GM23338 (cell line): ENCODE data around the gene EID1. TPM values are rescaled to one million over a fixed set of nuclear protein-coding genes. Genes with fewer than 3 reads are reported as not detected.
A peak's percentile ranks its signal among the peaks of the same experiment; 100 is the strongest.

Experiments
- ATAC-seq: fragments of 200-7000 bp; cut with Tn5 transposase; 3 replicates; pipeline ENCODE4 v1.9.1; 2020
- DNase-seq: peaks from one replicate; pipeline ENCODE4 v3.0.0-alpha.2; 2015; ENCODE audit warnings: low spot score
- H2AFZ ChIP-seq: fragments of 200-600 bp; sonication (generic); 2 replicates; pipeline ENCODE4 v1.8.0; 2016; ENCODE audit warnings: antibody characterized with exemption, mild to moderate bottlenecking, moderate library complexity
- H3F3A ChIP-seq: fragments of 200-600 bp; sonication (generic); replicated peaks from 2 replicates; pipeline ENCODE4 v1.8.0; 2017; ENCODE audit warnings: antibody characterized with exemption, mixed run types, low read depth
- H3K27ac ChIP-seq: fragments of 200-600 bp; sonication (generic); 2 replicates; pipeline ENCODE4 v1.6.1; 2016; ENCODE audit warnings: low read depth
- H3K27me3 ChIP-seq: fragments of 200-600 bp; sonication (generic); 2 replicates; pipeline ENCODE4 v1.8.0; 2016; ENCODE audit warnings: mild to moderate bottlenecking, mixed run types, moderate library complexity; ENCODE audit not compliant: insufficient read depth
- H3K36me3 ChIP-seq: fragments of 200-600 bp; sonication (generic); 2 replicates; pipeline ENCODE4 v1.8.0; 2016; ENCODE audit warnings: mild to moderate bottlenecking; ENCODE audit not compliant: insufficient read depth
- H3K4me1 ChIP-seq: fragments of 200-600 bp; sonication (generic); 2 replicates; pipeline ENCODE4 v1.8.0; 2016; ENCODE audit warnings: mild to moderate bottlenecking, moderate library complexity; ENCODE audit not compliant: insufficient read depth
- H3K4me2 ChIP-seq: fragments of 200-600 bp; sonication (generic); 2 replicates; pipeline ENCODE4 v1.7.1; 2017; ENCODE audit warnings: mixed run types
- H3K4me3 ChIP-seq: fragments of 200-600 bp; sonication (generic); 2 replicates; pipeline ENCODE4 v1.6.1; 2016; ENCODE audit warnings: mixed run types
- H3K79me2 ChIP-seq: fragments of 200-600 bp; sonication (generic); replicated peaks from 2 replicates; pipeline ENCODE4 v1.8.0; 2017; ENCODE audit warnings: mild to moderate bottlenecking; ENCODE audit not compliant: insufficient read depth
- H3K9me2 ChIP-seq: fragments of 200-600 bp; sonication (generic); 2 replicates; pipeline ENCODE4 v1.8.0; 2017; ENCODE audit not compliant: insufficient read depth
- H4K20me1 ChIP-seq: fragments of 200-600 bp; sonication (generic); replicated peaks from 2 replicates; pipeline ENCODE4 v1.8.0; 2017; ENCODE audit warnings: mild to moderate bottlenecking; ENCODE audit not compliant: insufficient read depth
- H3K27ac Mint-ChIP-seq: 2 replicates; pipeline ENCODE4 v1.8.0; 2020; ENCODE audit warnings: inconsistent platforms, mild to moderate bottlenecking, moderate library complexity, mixed read lengths
- H3K27me3 Mint-ChIP-seq: 3 replicates; pipeline ENCODE4 v1.8.0; 2022; ENCODE audit warnings: low read depth, mild to moderate bottlenecking, moderate library complexity, mixed read lengths, inconsistent platforms; ENCODE audit not compliant: insufficient read depth, poor library complexity
- H3K36me3 Mint-ChIP-seq: 3 replicates; pipeline ENCODE4 v1.8.0; 2021; ENCODE audit warnings: low read depth, mild to moderate bottlenecking, inconsistent platforms, moderate library complexity, mixed read lengths
- H3K4me1 Mint-ChIP-seq: 3 replicates; pipeline ENCODE4 v1.8.0; 2020; ENCODE audit warnings: mild to moderate bottlenecking, inconsistent platforms, mixed read lengths
- H3K4me3 Mint-ChIP-seq: 3 replicates; pipeline ENCODE4 v1.8.0; 2021; ENCODE audit warnings: moderate library complexity, mild to moderate bottlenecking, inconsistent platforms, mixed read lengths
- H3K9me3 Mint-ChIP-seq: 3 replicates; pipeline ENCODE4 v1.8.0; 2020; ENCODE audit warnings: moderate library complexity, mild to moderate bottlenecking, inconsistent platforms, mixed read lengths
- CREB1 ChIP-seq: fragments of 250-450 bp; sonication (Bioruptor Pico); IDR thresholded peaks from 2 replicates; pipeline ENCODE4 v1.5.0; 2020; ENCODE audit warnings: low read depth, mild to moderate bottlenecking, moderate library complexity
- ETS1 ChIP-seq: IDR thresholded peaks from 2 replicates; pipeline ENCODE4 v1.6.1; 2016; ENCODE audit warnings: antibody characterized with exemption
- EZH2 ChIP-seq: fragments of 200-600 bp; sonication (generic); IDR thresholded peaks from one replicate; pipeline ENCODE4 v1.8.0; 2017; ENCODE audit warnings: antibody characterized with exemption, mild to moderate bottlenecking, low read depth; ENCODE audit not compliant: unreplicated experiment
- EZH2phosphoT487 ChIP-seq: fragments of 200-600 bp; sonication (generic); IDR thresholded peaks from one replicate; pipeline ENCODE4 v1.8.1; 2018; ENCODE audit warnings: antibody characterized with exemption; ENCODE audit not compliant: unreplicated experiment
- JUNB ChIP-seq: IDR thresholded peaks from one replicate; pipeline ENCODE4 v1.6.1; 2016; ENCODE audit warnings: antibody characterized with exemption; ENCODE audit not compliant: unreplicated experiment
- NANOG ChIP-seq: IDR thresholded peaks from 2 replicates; pipeline ENCODE4 v1.6.1; 2016; ENCODE audit warnings: antibody characterized with exemption, borderline replicate concordance
- POLR2AphosphoS5 ChIP-seq: IDR thresholded peaks from 2 replicates; pipeline ENCODE4 v1.6.1; 2016; ENCODE audit warnings: antibody characterized with exemption, low read depth
- STAT1 ChIP-seq: IDR thresholded peaks from one replicate; pipeline ENCODE4 v1.6.1; 2016; ENCODE audit warnings: antibody characterized with exemption; ENCODE audit not compliant: unreplicated experiment
- ZNF114 ChIP-seq: fragments of 250-450 bp; sonication (Bioruptor Pico); IDR thresholded peaks from 2 replicates; pipeline ENCODE4 v1.5.0; 2020; ENCODE audit warnings: mild to moderate bottlenecking, moderate library complexity
- ZNF331 ChIP-seq: fragments of 250-450 bp; sonication (Bioruptor Pico); IDR thresholded peaks from 2 replicates; pipeline ENCODE4 v1.5.0; 2020; ENCODE audit warnings: low read depth, mild to moderate bottlenecking, moderate library complexity
- ZNF462 ChIP-seq: fragments of 250-450 bp; sonication (Bioruptor Pico); IDR thresholded peaks from 2 replicates; pipeline ENCODE4 v1.5.0; 2020; ENCODE audit warnings: mild to moderate bottlenecking, moderate library complexity
- polyA plus RNA-seq: library from polyadenylated mRNA; unstranded; fragments of >200 nt; fragmentation: Nextera tagmentation; extraction: Ambion mirVana; gene quantifications from 2 replicates; pipeline ENCODE4 v1.2.1, GENCODE V29; 2016
- total RNA-seq: library from RNA; depleted of rRNA; stranded (reverse); fragments of >200 nt; shearing (Covaris generic); gene quantifications from 2 replicates; pipeline ENCODE4 v1.2.3, GENCODE V29; 2014
- TF ChIP-seq, protein P1 (sequence below): IDR thresholded peaks from one replicate; pipeline ENCODE4 v1.6.1; 2018; ENCODE audit warnings: antibody characterized with exemption; ENCODE audit not compliant: unreplicated experiment
- TF ChIP-seq, protein P2 (sequence below), 2 experiments: fragments of 200-600 bp in 1 of 2; sonication (generic) in 1 of 2; conservative IDR thresholded peaks; 2 replicates each; pipeline versions ENCODE4 v1.5.1 to v1.6.1; 2016 to 2017; ENCODE audit warnings: antibody characterized with exemption in 2 of 2, low read depth in 2 of 2, mild to moderate bottlenecking in 2 of 2, moderate library complexity in 1 of 2

The EID1 gene
- total and polyA plus RNA-seq, 2 experiments from 2014 or later, result 113 to 324 TPM

DNA sequence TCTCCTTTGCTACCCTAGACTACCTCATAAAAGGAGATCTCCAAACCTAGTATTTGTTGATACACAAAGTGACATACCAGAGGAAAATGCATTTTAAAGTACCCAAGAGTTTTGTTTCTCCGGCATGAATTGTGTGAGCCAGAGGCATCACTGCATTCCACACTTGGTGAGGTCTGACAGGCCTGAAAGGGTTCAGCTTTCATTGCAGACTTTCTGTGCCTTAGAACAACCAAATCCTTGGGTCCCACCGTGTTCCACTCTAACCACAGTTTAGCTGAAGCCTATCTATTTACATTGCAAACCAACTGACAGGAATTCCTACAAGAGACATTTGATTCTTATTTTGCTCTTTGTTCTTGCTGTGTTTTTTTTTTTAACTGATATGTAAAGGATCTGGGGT lies 21.0 kb upstream of the EID1 start:
- Mint-ChIP-seq H3K4me3 (peak overlapping the region; percentile 1; the same call in 1 of the 3 replicates), H3K4me1 (peaks cover 33% of the 10 kb centered on the region), H3K27ac (peak overlapping the region; percentile 73), H3K9me3 (no peaks in the 10 kb centered on the region), H3K27me3 (no peaks in the 10 kb centered on the region), H3K36me3 (no peaks in the 10 kb centered on the region)
- no peaks in the 10 kb centered on the region for H3F3A ChIP-seq
- H3K4me3 ChIP-seq, result no peak overlapping the region
- no peaks in the 10 kb centered on the region for H3K36me3 ChIP-seq
- peak overlapping the region; percentile 45; the same call in 1 of the 2 replicates for H3K27ac ChIP-seq
- TF ChIP-seq ZNF462 (no peak), ZNF331 (no peak), EZH2phosphoT487 (no peak), ZNF114 (CRISPR knock-in tag) (no peak), NANOG (no peak), POLR2AphosphoS5 (no peak), ETS1 (no peak), JUNB (no peak), CREB1 (CRISPR knock-in tag) (no peak), EZH2 (no peak), STAT1 (no peak)
- TF ChIP-seq, protein P1, sequence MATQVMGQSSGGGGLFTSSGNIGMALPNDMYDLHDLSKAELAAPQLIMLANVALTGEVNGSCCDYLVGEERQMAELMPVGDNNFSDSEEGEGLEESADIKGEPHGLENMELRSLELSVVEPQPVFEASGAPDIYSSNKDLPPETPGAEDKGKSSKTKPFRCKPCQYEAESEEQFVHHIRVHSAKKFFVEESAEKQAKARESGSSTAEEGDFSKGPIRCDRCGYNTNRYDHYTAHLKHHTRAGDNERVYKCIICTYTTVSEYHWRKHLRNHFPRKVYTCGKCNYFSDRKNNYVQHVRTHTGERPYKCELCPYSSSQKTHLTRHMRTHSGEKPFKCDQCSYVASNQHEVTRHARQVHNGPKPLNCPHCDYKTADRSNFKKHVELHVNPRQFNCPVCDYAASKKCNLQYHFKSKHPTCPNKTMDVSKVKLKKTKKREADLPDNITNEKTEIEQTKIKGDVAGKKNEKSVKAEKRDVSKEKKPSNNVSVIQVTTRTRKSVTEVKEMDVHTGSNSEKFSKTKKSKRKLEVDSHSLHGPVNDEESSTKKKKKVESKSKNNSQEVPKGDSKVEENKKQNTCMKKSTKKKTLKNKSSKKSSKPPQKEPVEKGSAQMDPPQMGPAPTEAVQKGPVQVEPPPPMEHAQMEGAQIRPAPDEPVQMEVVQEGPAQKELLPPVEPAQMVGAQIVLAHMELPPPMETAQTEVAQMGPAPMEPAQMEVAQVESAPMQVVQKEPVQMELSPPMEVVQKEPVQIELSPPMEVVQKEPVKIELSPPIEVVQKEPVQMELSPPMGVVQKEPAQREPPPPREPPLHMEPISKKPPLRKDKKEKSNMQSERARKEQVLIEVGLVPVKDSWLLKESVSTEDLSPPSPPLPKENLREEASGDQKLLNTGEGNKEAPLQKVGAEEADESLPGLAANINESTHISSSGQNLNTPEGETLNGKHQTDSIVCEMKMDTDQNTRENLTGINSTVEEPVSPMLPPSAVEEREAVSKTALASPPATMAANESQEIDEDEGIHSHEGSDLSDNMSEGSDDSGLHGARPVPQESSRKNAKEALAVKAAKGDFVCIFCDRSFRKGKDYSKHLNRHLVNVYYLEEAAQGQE, result no peak
- TF ChIP-seq, protein P2, sequence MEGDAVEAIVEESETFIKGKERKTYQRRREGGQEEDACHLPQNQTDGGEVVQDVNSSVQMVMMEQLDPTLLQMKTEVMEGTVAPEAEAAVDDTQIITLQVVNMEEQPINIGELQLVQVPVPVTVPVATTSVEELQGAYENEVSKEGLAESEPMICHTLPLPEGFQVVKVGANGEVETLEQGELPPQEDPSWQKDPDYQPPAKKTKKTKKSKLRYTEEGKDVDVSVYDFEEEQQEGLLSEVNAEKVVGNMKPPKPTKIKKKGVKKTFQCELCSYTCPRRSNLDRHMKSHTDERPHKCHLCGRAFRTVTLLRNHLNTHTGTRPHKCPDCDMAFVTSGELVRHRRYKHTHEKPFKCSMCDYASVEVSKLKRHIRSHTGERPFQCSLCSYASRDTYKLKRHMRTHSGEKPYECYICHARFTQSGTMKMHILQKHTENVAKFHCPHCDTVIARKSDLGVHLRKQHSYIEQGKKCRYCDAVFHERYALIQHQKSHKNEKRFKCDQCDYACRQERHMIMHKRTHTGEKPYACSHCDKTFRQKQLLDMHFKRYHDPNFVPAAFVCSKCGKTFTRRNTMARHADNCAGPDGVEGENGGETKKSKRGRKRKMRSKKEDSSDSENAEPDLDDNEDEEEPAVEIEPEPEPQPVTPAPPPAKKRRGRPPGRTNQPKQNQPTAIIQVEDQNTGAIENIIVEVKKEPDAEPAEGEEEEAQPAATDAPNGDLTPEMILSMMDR (conservative IDR thresholded peaks at IDR 0.05; ENCODE audit: low read depth in 2 of 2), result no peak
- no peaks in the 10 kb centered on the region for H4K20me1 ChIP-seq
- H3K4me2 ChIP-seq, result peak overlapping the region; percentile 10; the same call in 1 of the 2 replicates
- H3K79me2 ChIP-seq, result no peaks in the 10 kb centered on the region
- H3K27me3 ChIP-seq, result no peaks in the 10 kb centered on the region
- H3K4me1 ChIP-seq, result peaks cover 25% of the 10 kb centered on the region
- H2AFZ ChIP-seq, result no peak overlapping the region
- H3K9me2 ChIP-seq, result no peaks in the 10 kb centered on the region
- ATAC-seq, result peak; percentile 90
- DNase-seq, result peak; percentile 77
